HG03565 (cell line): ENCODE results near the gene LAMC2.

Source experiments
- ATAC-seq: cut with Tn5 transposase; IDR thresholded peaks from one replicate; pipeline ENCODE4 v1.9.1; 2021; ENCODE audit warnings: mild to moderate bottlenecking, moderate library complexity; ENCODE audit not compliant: unreplicated experiment

The LAMC2 gene

GRCh38 chr1:183283286-183283685 is 97.2 kb downstream of the LAMC2 start:
- ATAC-seq = no peak

- no peak for ATAC-seq
Measured at GRCh38 chr1:183284086-183284485, 98.0 kb downstream of the LAMC2 start.

GRCh38 chr1:183285256-183285655 is 99.2 kb downstream of the LAMC2 start:
- no peak for ATAC-seq

- no peak for ATAC-seq
Measured at GRCh38 chr1:183285746-183286145, 99.7 kb downstream of the LAMC2 start.

- ATAC-seq = no peak
Measured at GRCh38 chr1:183287191-183287675, 101.2 kb downstream of the LAMC2 start.

- no peak for ATAC-seq
Measured at GRCh38 chr1:183288583-183288982, 102.5 kb downstream of the LAMC2 start.

- no peak for ATAC-seq
Measured at GRCh38 chr1:183289051-183289496, 103.0 kb downstream of the LAMC2 start.

GRCh38 chr1:183290628-183291027 is 104.6 kb downstream of the LAMC2 start:
- ATAC-seq = no peak

GRCh38 chr1:183291216-183291762 is 105.2 kb downstream of the LAMC2 start:
- ATAC-seq = no peak

- ATAC-seq = no peak
Measured at GRCh38 chr1:183291802-183292514, 105.9 kb downstream of the LAMC2 start.

GRCh38 chr1:183293241-183293640 is 107.2 kb downstream of the LAMC2 start:
- no peak for ATAC-seq

GRCh38 chr1:183293876-183294275 is 107.8 kb downstream of the LAMC2 start:
- ATAC-seq = no peak
